OCI-LY7 (cell line): ENCODE results near the gene CAMK2N2. TPM values are rescaled to one million over a fixed set of nuclear protein-coding genes. Genes with fewer than 3 reads are reported as not detected.
"Not testable (repeated sequence)": the region's sequence is repeated elsewhere in the genome, so short reads cannot be mapped to it uniquely, and the experiment has no call there.

Source experiments
- BruUV-seq: library from RNA; stranded (reverse); fragments of 400-500 nt; replicated peaks from 2 replicates; lab custom pipeline; 2021; lab: Mats Ljungman, UMichigan
- CTCF ChIA-PET: fragments of 300-600 bp; sonication (Branson Sonifier 250); formaldehyde crosslinking; loops from one replicate; lab custom pipeline; 2022; ENCODE audit warnings: antibody characterized with exemption; ENCODE audit not compliant: unreplicated experiment; lab: Charles Lee
- POLR2A ChIA-PET: fragments of 300-600 bp; sonication (Branson Sonifier 250); formaldehyde crosslinking; loops from one replicate; lab custom pipeline; 2022; ENCODE audit warnings: antibody characterized with exemption; lab: Charles Lee
- DNase-seq: peaks from one replicate; pipeline ENCODE4 v3.0.0-alpha.2; 2015; ENCODE audit warnings: low spot score
- H2AFZ ChIP-seq: fragments of 200-600 bp; sonication (generic), shearing (Covaris generic); 2 replicates; pipeline ENCODE4 v1.6.1; 2014; ENCODE audit warnings: mild to moderate bottlenecking, antibody characterized with exemption, low read length, moderate library complexity
- H3K27ac ChIP-seq: fragments of 200-600 bp; sonication (generic); 2 replicates; pipeline ENCODE4 v1.5.1; 2014; ENCODE audit warnings: mixed run types, low read depth, mild to moderate bottlenecking, moderate library complexity, low read length, inconsistent platforms; ENCODE audit not compliant: poor library complexity, severe bottlenecking
- H3K36me3 ChIP-seq: fragments of 200-600 bp; sonication (generic); 2 replicates; pipeline ENCODE4 v1.6.1; 2014; ENCODE audit warnings: mild to moderate bottlenecking, antibody characterized with exemption, low read length, moderate library complexity, mixed read lengths; ENCODE audit not compliant: insufficient read depth
- H3K4me1 ChIP-seq: fragments of 200-600 bp; sonication (generic); 2 replicates; pipeline ENCODE4 v1.5.1; 2014; ENCODE audit warnings: mild to moderate bottlenecking, low read length; ENCODE audit not compliant: insufficient read depth, poor library complexity, severe bottlenecking
- H3K4me2 ChIP-seq: fragments of 200-600 bp; sonication (generic); 2 replicates; pipeline ENCODE4 v1.6.1; 2014; ENCODE audit warnings: mild to moderate bottlenecking, low read length
- H3K4me3 ChIP-seq: fragments of 200-600 bp; sonication (generic); 2 replicates; pipeline ENCODE4 v1.5.1; 2014; ENCODE audit warnings: mild to moderate bottlenecking, low read depth, low read length; ENCODE audit not compliant: poor library complexity, severe bottlenecking
- H3K79me2 ChIP-seq: fragments of 200-600 bp; sonication (generic); 2 replicates; pipeline ENCODE4 v1.6.1; 2016; ENCODE audit warnings: low read depth, mild to moderate bottlenecking, low read length, moderate library complexity, mixed read lengths; ENCODE audit not compliant: insufficient read depth
- H3K9me2 ChIP-seq: fragments of 200-600 bp; sonication (generic); 2 replicates; pipeline ENCODE4 v1.6.1; 2016; ENCODE audit warnings: mild to moderate bottlenecking, low read length, mixed read lengths; ENCODE audit not compliant: insufficient read depth
- H3K9me3 ChIP-seq: fragments of 200-600 bp; sonication (generic); 2 replicates; pipeline ENCODE4 v1.6.1; 2014; ENCODE audit warnings: mild to moderate bottlenecking, mixed run types, low read length, mixed read lengths
- H4K20me1 ChIP-seq: fragments of 200-600 bp; sonication (generic); 2 replicates; pipeline ENCODE4 v1.6.1; 2014; ENCODE audit warnings: mild to moderate bottlenecking, antibody characterized with exemption, low read length, moderate library complexity, mixed read lengths; ENCODE audit not compliant: insufficient read depth
- CTCF ChIP-seq: fragments of 200-600 bp; sonication (generic); conservative IDR thresholded peaks from 2 replicates; pipeline ENCODE4 v1.5.1; 2014; ENCODE audit warnings: mild to moderate bottlenecking, antibody characterized with exemption, low read length, moderate library complexity, mixed read lengths
- EZH2phosphoT487 ChIP-seq: fragments of 200-600 bp; sonication (generic); IDR thresholded peaks from 2 replicates; pipeline ENCODE4 v1.6.1; 2018; ENCODE audit warnings: low read depth, borderline replicate concordance, mild to moderate bottlenecking, mixed run types, antibody characterized with exemption, low read length, moderate library complexity, mixed read lengths
- intact Hi-C: fragments of 100-400 bp; cut with micrococcal nuclease; formaldehyde crosslinking; loops from one replicate; pipeline ENCODE4 v1.10.0; 2022; ENCODE audit not compliant: unreplicated experiment
- total RNA-seq, 2 experiments: library from RNA; depleted of rRNA in 1 of 2; stranded (reverse); fragments of >200 nt in 1 of 2; shearing (Covaris generic) in 1 of 2; gene quantifications; 2 replicates each; pipeline ENCODE4 v1.2.3, GENCODE V29; 2014 to 2022

CAMK2N2 gene
- total RNA-seq, 2 experiments from 2014 or later: not detected

GRCh38 chr3:184272269-184272668, 10.9 kb upstream of the CAMK2N2 start:
- no TSS peak for BruUV-seq

GRCh38 chr3:184267249-184267648, 5.9 kb upstream of the CAMK2N2 start:
- BruUV-seq, intact Hi-C loops, H3K4me3 ChIP-seq, H4K20me1 ChIP-seq, H3K9me3 ChIP-seq, H3K79me2 ChIP-seq, H2AFZ ChIP-seq, H3K27ac ChIP-seq, H3K4me1 ChIP-seq, CTCF ChIA-PET, POLR2A ChIA-PET, H3K9me2 ChIP-seq, H3K4me2 ChIP-seq, DNase-seq, H3K36me3 ChIP-seq: not testable (repeated sequence)

More at GRCh38 chr3:184272269-184272668, 10.9 kb upstream of the CAMK2N2 start:
- H3K36me3 ChIP-seq: no peaks in the 10 kb centered on the region
- no peaks in the 10 kb centered on the region for H3K4me1 ChIP-seq
- intact Hi-C loops: no loop called here
- no peaks in the 10 kb centered on the region for H3K9me3 ChIP-seq
- TF ChIP-seq CTCF (no peak), EZH2phosphoT487 (no peak)
- no peaks in the 10 kb centered on the region for H3K79me2 ChIP-seq
- no peak overlapping the region for H3K4me2 ChIP-seq
- CTCF ChIA-PET: no interaction called here
- no peak overlapping the region for H3K27ac ChIP-seq
- POLR2A ChIA-PET: interaction anchor here (0.6 to 0.7 kb wide), 2 partner anchors 86 to 312 kb away, joined by 4 read pairs; partner anchors contain the start of gene ABCF3
- no peak for DNase-seq
- H4K20me1 ChIP-seq: no peaks in the 10 kb centered on the region
- no peak overlapping the region for H3K4me3 ChIP-seq
- no peaks in the 10 kb centered on the region for H3K9me2 ChIP-seq
- no peak overlapping the region for H2AFZ ChIP-seq

- Histone ChIP-seq H3K4me1 (peaks cover 3% of the 10 kb centered on the region), H2AFZ (no peak overlapping the region), H3K9me3 (no peaks in the 10 kb centered on the region), H3K4me2 (no peak overlapping the region), H3K79me2 (no peaks in the 10 kb centered on the region), H3K4me3 (no peak overlapping the region), H3K36me3 (no peaks in the 10 kb centered on the region), H3K27ac (no peak overlapping the region), H4K20me1 (no peaks in the 10 kb centered on the region), H3K9me2 (no peaks in the 10 kb centered on the region)
- intact Hi-C loops: no loop called here
- POLR2A ChIA-PET: no interaction called here
- no peak for TF ChIP-seq CTCF
- no peak for TF ChIP-seq EZH2phosphoT487
- CTCF ChIA-PET: no interaction called here
- no peak for DNase-seq
- BruUV-seq: no TSS peak
Observed at GRCh38 chr3:184262764-184263179, 1.4 kb upstream of the CAMK2N2 start.
